HG03045 (cell line): ENCODE results near the gene LTBP3.
A peak's percentile ranks its signal among the peaks of the same experiment; 100 is the strongest.

Experiments used
- ATAC-seq: cut with Tn5 transposase; IDR thresholded peaks from one replicate; pipeline ENCODE4 v1.9.1; 2021; ENCODE audit warnings: mild to moderate bottlenecking, moderate library complexity; ENCODE audit not compliant: unreplicated experiment

The LTBP3 gene

DNA sequence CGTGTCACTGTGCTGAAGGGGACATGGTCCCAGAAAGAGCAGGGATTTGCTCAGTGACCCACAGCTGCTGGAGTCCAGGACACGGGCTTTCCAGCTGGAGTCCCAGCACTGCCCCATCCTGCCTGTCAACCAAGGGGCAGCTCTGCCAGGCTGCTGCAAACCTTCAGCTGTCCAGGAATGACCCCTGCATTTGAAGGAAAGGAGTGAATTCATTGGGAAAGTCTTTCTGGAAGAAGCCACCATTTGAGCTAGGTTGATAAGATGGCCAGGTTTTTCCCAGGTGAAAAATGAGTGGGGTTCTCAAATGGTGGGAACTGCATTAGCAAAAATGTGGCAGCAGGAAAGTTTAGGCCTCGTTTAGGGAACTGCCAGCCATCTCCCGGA lies 28.1 kb upstream of the LTBP3 start:
- no peak for ATAC-seq

DNA sequence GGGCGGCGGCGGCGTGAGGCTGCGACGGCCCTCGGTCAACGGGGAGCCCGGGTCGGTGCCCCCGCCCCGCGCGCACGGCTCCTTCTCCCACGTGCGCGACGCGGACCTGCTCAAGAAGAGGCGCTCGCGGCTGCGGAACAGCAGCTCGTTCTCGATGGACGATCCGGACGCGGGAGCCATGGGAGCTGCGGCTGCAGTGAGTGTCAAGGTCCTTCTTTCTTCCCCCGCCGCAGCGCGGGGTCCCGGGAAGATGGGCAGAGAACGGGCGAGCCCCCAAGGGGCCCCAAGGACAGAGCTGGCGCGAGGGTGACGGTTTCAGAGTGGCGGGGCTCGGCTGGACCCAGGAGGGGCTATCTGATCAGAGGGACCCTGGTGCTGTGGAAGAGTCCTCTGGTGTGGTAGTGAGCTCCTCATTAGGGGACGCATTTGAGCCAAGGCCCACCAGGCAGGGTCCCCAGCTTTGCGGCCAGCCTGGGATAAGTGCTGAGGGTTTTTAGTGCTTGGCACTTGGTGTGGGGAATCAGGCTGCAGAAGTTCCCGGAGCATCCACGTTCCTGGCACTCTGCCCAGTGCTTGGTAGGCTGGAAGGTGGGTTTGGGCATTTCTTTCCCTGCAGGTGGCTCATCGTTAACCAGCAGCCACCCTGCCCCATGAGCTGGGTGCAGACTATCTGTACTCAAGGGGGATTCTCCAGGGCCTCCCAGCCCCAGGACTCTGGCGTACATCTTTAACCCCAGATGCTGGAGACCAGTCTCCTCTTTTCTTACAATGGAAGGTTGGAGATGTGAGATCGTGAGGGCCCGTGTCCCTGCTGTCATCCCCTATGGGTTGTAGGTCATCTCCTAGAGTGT lies 27.5 kb upstream of the LTBP3 start:
- no peak for ATAC-seq

DNA sequence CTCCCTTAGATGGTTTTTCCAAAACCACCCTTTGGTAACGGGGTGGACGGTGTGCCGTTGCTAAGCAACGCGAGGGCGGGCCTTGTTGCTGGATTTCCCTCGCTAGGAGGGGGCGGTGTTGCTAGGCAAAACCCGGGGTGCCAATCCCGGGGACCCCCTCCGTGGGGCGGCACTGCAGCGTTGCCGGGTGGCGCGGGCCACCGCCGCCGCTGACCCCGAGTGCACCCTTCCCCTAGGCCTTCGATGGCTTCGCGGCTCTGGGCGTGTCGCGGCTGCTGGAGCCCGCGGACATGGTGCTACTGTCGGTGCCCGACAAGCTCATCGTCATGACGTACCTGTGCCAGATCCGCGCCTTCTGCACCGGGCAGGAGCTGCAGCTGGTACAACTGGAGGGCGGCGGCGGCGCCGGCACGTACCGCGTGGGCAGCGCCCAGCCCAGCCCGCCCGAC lies 26.6 kb upstream of the LTBP3 start:
- no peak for ATAC-seq

DNA sequence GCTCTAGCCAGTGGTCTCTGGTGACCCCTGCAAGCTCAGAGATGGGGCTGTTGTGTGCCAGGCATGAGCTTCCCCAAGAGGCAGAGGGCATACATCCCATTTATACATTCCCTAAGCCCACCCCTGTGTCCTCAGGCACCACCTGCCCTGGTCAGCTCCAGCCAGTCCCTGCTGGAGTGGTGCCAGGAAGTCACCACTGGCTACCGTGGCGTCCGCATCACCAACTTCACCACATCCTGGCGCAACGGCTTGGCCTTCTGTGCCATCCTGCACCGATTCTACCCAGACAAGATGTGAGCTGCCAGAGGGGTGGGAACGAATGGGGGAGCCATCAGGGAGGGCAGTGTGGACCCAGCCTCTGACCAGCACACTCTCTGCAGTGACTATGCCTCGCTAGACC lies 25.9 kb upstream of the LTBP3 start:
- no peak for ATAC-seq

DNA sequence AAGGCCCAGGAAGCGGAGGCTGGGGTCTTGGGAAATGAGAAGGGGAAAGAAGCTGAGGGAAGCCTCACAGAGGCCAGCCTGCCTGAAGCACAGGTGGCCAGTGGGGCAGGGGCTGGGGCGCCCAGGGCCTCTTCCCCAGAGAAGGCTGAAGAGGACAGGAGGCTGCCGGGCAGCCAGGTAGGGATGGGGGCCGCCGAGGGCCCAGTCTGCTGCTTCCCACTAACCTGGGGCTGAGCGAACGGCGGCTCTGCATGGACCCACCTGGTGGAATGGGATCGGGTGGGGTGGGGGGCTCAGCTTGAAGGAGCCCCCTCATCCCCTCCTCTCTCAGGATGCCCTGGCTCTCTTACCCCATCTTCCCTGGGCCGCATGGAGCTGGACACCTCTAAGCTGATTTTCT lies 25.4 kb upstream of the LTBP3 start:
- ATAC-seq, result no peak

DNA sequence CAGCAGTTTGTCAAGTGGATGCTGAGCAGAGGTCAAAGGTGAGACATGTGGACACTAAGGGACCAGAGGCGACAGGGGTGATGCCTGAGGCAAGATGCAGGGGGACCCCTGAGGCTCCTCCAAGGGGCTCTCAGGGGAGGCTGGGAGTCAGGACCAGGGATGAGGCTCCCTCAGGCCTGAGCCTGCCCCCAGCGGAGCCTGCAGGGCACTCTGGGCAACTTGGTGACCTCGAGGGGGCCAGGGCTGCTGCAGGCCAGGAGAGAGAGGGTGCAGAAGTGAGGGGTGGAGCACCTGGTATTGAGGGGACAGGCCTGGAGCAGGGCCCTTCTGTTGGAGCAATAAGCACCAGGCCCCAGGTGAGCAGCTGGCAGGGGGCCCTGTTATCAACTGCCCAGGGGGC lies 23.8 kb upstream of the LTBP3 start:
- ATAC-seq, result no peak

DNA sequence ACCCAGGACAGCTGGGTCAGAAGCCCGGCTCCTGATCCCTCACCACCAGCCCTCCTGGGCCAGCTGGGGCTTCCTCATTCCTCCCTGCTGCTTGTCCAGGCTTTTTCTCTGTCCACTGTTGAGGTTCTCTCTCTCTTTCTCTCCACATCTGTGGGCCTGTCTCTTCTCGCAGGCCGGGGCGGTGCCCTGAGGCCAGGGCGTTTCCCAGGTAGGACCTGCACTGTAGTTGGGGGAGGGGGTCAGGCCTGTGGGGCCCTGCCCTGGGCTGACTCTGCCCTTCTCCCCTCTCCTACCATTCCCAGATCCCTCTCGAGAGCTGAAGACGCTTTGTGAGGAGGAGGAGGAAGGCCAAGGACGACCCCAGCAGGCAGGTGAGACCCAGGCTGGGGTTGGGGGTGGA lies 22.6 kb upstream of the LTBP3 start:
- ATAC-seq, result no peak

DNA sequence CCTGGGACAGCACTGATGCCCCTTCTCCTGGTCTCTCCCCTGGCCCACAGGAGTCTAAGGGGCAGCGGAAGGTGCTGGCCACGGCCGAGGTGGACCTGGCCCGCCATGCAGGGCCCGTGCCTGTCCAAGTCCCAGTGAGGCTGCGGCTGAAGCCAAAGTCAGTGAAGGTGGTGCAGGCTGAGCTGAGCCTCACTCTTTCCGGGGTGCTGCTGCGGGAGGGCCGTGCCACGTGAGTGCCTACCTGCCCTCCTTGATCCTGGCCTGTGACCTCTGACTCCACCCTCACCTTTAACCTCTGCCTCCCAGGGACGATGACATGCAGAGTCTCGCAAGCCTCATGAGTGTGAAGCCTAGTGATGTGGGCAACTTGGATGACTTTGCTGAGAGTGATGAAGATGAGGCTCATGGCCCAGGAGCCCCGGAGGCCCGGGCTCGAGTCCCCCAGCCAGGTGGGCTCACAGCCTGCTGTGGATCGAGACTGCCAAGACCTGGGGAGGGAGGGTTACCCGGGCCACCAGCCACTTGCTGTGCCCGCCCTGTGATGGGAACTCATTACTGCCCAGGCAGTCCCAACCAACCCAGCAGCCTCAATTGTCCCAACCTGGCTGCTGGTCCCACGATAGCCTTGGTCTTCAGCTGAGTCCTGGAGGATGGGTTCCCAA lies 22.0 kb upstream of the LTBP3 start:
- no peak for ATAC-seq

DNA sequence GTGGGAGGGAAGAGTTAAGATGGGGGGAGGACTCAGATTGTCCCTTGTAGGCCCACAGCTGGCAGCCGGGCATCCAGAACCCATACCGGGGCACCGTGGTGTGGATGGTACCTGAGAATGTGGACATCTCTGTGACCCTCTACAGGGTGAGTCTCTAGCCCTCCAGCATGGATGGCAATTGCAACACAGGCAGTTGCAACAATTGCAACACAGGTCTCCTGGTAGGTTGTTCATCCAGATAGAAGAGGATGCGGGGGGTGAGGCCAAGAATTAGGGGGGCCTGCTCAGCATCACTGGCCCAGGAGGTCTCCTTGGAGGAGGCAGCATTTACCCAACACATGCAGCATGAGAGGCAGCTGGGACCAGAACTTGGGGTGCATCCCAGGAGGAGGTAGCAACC lies 21.1 kb upstream of the LTBP3 start:
- ATAC-seq, result no peak

DNA sequence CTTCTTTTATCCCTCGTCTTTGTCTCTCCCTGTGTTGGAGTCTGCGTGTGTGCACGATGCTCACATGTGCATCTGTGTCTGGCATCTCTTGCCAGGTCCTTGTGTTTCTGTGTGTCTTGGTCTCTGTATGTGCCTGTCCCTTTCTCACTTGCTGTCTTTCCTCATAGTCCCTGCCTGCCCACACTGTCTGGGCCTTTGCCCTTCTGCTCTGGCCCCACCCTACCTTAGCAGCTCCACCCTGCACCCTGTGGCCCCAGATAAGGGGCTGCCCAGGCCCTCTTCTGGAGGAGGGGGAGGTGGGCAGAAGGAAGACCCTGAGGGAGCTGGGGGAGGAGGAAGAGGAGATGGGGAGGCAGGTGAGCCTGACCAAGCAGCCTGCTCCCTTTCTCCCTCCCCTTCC lies 20.5 kb upstream of the LTBP3 start:
- no peak for ATAC-seq

DNA sequence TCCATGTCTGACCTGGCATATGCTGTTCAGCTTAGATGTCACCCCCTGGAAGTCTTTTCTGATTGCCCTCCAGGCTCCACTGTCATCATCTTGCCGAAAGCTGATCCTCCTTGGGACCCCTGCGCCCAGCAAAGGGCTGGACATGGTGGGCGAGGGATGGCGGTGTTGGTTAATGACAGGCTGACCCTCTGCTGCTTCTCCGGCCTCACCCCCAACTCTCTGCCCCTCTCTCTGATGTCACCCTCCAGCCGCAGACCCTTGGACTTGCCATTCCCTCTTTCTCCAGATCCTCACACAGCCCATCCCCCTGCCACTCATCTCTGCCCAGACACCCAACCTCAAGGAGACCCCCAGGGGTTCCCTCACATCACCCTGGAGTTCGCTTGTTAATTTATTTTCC lies 20.0 kb upstream of the LTBP3 start:
- ATAC-seq, result no peak

DNA sequence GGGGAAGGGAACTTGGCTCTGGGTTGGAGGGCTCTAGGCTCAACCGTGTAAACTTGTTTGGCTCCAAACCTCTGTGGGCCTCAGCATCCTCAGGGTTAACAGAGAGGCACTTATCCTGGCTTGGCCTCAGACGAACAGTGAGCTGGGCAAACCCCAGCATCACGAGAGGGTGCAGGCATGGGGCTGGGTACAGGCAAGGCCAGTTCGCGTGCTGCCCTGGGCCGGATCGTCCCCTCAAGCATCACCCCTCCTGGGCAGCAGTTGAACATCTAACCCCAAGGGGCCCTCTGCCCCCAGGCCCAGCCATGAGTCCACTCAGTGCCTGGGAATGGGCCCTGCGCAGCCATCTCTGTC lies 19.6 kb upstream of the LTBP3 start:
- no peak for ATAC-seq

DNA sequence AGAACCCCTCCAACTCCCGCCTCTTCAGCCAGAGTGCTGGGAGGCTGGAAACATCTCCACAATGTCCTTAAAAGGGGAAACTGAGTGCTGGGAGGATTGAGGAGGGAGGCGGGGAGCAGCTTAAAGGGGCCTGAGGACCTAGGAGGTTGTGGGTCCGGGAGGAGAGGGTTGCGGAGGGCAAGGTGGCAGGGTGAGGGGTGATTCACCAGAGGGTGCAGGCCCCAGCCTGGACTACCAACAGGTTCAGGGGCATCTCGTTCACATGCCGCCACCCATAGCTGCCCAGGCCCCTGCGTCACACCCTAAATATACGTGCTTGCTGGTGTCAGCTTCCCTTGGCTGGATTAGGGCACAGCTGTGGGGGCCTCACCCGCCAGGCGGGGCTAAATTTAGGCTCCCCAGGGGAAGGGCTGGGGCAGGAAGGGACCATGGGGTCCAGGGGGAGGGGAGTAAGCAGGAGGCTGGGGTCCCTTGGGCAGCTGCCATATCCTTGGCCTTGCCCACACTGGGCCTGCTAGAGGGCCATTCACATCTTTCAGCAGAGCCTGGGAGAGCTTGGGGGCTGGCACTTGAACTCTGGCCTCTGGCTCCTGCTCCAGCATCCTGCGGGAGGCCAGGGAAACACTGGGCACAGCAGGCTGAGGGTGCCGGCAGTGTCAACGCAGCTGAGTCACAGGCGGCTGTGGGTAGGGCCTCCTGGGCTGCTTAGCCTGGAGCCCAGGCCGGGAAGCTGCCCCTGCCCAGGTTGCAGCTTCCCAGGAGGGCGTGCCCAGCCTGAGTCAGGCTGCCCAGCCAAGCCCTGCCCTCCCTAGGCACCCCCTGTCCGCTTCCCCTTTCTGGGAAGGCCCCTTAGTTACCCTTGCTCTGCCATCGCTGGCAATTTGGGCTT lies 19.0 kb upstream of the LTBP3 start:
- no peak for ATAC-seq

DNA sequence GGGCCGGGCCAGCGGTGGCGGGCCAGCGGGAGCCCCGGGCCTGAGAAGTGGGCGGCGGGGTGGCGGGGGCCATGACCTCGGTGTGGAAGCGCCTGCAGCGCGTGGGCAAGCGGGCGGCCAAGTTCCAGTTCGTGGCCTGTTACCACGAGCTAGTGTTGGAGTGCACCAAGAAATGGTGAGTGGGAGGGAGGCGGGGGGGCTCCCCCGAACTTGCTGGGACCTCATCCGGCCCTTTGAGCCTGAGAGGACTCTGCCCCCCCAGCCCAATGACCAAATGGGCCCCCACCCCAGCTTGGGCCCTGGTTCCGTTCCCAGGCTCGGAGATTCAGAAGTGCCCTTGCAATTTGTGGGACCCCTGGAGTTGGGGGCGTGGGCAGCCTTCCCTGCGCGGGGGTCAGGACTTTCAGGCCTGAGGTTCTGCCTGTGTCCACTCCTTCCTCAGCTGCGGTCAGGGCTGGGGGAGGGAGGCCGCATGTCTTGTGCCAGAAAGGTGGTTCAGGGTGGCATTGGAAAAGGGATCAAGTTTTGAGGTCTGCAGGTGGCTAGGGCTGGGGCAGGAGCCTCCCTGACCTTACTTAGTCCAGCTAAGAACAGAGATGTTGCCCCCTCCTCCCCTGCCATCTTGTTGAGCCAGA lies 18.2 kb upstream of the LTBP3 start:
- ATAC-seq, result no peak

DNA sequence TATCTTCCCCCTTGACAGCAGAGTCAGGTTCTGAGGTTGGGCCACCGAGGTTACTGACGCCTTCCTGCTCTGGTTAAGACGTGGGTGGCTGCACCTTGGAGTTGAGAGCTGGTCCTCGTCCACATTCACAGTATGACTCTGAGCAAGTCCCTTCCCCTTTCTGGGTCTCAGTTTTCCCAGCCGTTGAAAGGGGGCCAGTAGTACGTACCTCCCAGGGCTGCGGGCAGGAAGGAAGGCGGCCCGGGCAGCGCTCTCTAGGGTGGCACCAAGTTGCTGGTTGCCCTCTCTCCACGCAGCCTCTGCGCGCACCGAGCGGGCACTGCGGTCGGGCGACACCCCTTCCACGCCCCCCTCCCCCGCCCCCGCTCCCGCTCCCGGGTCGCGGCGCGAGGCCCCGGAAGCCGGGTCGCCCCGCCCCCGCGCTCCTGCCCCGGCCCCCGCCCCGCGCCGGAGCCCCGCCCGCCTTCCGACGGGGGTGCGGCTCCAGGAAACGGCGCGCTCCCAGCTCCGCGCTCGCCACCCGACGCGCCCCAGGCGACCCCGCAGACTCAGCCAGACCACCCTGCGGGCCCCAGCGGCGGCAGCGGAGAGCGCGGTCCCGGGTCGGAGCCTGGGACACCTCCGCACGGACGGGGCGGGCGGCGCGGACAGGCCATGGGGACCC lies 17.5 kb upstream of the LTBP3 start, which contains the start of gene EHBP1L1:
TSS of gene EHBP1L1 (plus strand) at position 486 of the 664 bp plus-strand sequence. CDS start 250 bp downstream, outside the sequence.
- ATAC-seq, result peak; percentile 19

DNA sequence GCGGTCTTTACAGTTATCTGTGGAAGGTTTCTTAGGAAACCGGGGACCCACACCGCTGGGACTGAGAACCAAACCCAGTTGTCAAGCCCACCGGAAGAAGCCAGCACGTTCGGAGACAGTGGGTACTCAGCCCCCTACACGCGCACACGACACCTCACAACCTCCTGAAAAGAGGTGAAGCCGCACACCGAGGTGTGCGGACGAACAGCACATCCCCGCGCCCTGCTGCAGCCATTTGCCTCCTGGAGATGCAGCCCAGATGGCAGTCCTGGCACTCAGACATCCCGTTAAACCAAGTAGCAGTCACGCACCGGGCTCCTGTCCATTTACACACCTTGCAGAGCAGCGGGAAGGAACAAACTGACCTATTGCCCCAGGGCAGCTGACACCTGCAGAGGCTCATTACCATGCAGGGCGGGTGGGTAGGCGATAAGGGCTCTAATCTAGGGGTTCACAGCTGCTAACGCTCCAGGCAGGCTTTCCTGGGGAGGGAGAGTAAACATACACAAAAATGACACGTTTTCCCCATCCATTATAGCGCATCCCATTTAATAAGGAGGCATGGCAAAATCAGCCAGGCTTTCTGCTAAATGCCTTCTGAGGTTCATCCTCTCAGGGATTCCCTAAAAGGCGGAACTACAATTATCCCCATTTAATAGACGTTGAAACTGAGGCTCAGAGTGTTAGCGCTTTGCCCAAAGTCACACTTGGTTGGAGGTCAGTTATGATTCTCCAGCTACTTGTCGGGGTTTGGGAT lies 16.8 kb upstream of the LTBP3 start:
- no peak for ATAC-seq

DNA sequence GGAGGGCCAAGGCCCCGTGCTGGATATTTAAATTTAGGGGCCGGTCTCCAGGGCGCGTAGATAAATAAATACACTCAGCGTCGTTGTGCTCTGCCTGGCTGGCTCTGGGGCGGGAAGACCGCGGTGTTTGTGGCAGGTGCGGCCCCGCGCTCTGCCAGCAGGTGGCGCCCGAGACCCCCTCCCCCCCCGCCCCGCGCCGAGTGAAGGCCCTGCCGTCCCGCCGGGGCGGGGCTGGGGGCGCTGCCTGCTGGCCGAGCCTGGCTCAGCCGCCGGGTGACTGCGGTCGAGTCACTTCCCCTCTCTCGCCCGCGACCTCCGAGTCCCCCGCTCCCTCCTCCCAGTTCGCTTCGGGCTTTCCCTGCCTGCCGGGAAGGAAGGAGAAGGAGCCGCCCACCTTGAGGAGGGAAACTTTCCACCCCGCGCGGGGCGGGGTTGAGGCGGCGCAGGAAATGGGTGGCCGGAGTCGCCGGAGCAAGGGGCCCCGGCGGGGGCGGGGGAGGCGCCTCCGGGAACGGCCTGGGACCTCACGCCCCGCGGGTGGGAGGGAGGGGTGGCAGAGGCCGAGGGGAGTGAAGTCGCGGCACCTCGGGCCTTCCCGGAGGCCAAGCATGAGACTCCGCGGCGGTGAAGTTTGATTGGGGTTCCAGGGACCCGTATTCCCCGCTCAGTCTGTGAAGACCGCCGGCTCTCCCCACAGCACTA lies 16.1 kb upstream of the LTBP3 start:
- ATAC-seq, result peak; percentile 36

DNA sequence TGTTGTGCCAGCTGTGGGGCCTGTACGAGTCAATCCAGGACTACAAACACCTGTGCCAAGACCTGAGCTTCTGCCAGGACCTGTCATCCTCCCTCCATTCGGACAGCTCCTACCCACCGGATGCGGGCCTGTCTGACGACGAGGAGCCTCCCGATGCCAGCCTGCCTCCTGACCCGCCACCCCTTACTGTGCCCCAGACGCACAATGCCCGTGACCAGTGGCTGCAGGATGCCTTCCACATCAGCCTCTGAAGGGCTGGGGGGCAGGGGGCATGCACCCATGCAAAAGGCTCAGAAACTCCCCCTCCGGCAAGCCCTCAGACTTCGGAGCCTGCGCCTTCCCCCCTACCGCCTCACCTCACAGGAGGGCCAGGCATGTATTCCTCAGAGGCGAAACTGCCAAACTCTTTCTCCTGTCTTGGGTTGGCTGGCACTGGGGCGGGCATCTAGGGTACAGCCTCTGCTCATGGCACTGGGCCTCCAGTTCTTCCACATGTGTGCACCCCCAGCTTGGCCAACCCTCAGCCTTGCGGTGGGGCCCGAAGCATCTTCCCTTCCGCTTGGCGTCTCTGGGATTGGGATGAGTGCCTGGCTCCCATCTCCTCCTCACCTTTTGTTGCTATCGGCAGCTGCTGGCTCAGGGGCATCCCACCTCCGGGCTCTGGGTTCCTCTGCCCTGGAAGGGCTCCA lies 15.4 kb upstream of the LTBP3 start:
- ATAC-seq, result no peak
